Right renal pelvis (tissue), 4 donors: Measurements from ENCODE around the gene DHRS9. TPM values are rescaled to one million over a fixed set of nuclear protein-coding genes. Genes with fewer than 3 reads are reported as not detected.

Experiments used
- DNase-seq, 4 donors: peaks; one replicate each; pipeline ENCODE4 v3.0.0-alpha.2; 2013; ENCODE audit warnings: low read depth in 4 of 4, low spot score in 3 of 4, missing footprints in 1 of 4
- polyA plus RNA-seq, 4 donors: library from polyadenylated mRNA; unstranded; fragments of 120-200 nt; gene quantifications; one replicate each; pipeline ENCODE4 v1.2.1, GENCODE V29; 2013; ENCODE audit not compliant: insufficient read length in 4 of 4

The DHRS9 gene
- polyA plus RNA-seq, 4 donors: 0.08 to 1.6 (median 0.69) TPM

DNA sequence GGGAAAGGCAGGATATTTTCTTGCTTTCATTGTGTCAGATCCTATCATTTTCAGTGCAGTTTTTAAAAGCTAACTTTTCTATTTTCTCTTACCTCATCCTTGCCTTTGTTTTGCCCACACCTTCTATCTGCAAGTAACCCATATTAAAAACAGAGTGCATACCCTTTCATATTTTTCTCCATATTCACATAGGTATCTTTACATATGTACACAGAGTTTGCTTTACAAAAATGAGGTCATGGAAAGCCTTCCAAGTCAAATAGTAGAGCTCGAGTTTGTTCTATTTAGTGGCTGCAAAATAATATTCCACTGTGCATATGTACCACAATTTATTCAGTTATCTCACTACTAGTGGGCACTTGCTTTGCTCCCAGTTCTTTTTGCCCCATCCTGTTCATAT lies 3.9 kb upstream of the DHRS9 start:
- no peak for DNase-seq

DNA sequence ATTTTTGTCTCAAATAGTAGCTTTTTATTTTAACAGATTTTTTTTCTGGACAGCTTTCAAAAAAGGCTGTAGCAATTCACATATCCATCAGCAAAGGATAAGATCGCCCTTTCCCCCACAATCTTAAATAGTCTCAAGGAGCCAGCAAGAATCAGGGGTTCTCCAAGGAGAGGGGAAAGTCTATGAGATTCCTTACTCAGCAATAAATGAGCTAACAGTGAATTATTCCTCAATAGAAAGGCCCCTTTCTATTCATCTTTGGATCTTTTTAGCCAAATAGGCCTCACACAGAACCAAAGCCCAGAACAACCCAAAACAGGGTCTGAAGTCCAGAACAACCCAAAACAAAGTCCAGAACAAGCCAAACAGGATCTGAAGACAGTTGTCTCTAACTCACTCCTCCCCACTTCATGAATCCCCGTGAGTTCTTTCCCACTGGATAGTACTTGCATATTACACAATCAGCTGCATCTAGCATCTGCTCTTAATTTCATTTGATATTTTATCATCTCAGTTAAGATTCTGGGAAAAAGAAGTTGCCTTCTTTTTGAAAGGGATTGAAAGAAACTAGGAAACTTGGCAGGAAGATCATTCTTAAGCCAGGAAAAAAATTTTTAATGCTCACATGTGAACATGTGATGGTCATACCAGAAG lies 3.4 kb upstream of the DHRS9 start:
- no peak for DNase-seq

DNA sequence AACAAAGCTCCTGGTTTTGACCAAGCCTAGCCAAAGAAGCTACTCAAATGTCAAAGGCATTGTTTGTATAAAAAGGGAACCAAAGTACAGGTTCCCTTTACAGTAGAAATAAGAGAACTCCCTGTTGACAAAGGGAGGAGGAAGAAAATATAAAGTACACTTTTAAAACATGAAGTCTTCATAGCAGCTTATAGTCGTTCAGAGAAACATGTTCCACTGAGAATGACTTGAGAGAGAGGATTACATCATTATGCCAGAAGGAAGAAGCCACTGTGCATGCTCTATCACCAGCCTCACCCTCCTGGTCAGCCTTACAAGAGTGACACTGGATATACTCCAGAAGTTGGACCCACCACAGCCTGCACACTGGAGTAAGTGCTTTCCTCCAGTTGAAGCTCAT lies 2.5 kb upstream of the DHRS9 start:
- no peak for DNase-seq

DNA sequence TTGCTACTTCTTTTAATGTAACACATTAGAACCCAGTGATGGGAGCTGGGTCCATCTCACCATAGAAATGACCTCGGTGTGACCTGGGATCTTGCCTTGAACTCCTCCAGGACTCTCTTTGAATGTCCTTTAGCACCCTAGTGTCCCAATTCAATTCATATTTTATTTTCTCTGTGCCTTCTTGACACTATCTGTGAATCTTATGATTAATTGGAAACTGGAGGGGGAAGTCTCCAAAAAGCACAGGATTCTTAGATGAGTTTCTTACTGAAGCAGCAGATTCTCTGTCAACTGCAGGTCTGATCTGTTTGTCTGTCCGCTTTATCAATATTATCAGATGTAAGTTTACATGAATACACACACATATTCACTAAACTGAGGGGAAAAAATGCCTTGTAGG lies 470 bp downstream of the DHRS9 start:
- no peak for DNase-seq

DNA sequence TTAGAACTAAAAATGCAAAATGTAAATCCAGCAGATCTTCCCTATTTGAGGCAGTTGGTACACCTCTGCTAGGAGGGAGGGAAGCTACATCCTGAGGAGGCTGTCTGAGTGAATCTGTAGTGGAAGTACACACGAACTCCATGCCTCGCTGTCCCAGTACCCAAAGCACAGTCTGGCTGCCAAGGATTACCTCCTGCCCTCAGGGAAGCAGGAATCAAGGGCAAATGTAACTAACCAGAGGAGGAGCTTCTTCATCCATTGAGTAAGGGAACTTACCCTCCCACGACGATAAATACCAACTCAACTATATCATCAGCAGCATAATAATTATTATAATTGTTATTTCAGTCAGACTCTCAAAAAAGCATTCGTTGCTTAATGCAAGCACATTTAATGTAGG lies 2.1 kb downstream of the DHRS9 start:
- no peak for DNase-seq

DNA sequence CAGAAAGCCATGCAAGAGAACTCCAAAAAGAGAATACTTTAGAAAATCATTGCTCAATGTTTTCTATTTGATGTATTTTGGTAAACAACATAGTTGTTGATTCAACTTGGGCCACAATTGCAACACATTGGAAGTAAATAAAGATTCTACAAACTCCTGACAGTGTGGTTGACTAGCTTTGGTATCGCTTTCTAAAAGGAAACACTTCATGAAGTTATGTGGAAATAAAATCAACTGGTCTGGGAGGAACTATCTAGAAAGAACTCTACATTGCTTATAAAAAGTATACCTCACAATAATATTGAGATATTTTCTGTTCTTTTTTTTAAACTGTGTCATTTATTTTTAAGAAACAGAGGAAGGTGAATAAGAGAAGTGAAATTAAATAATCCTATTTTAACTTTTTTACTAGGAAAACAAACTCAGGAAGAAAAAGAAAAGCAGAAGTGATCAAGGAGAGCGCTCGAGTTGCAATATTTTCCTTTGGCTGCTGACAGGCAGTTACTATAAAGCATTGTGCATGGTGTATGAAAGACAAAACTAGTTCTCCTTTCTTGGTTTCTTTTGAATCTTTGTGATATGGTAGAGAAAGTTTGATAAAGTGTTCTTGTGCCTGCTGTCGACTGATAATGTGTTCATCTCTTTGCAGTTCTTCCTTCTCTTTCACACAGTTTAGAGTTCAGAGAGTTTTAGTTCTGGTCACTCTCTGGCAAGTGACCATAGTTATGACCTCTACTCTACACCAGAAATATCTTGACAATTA lies 3.0 kb downstream of the DHRS9 start:
- no peak for DNase-seq

DNA sequence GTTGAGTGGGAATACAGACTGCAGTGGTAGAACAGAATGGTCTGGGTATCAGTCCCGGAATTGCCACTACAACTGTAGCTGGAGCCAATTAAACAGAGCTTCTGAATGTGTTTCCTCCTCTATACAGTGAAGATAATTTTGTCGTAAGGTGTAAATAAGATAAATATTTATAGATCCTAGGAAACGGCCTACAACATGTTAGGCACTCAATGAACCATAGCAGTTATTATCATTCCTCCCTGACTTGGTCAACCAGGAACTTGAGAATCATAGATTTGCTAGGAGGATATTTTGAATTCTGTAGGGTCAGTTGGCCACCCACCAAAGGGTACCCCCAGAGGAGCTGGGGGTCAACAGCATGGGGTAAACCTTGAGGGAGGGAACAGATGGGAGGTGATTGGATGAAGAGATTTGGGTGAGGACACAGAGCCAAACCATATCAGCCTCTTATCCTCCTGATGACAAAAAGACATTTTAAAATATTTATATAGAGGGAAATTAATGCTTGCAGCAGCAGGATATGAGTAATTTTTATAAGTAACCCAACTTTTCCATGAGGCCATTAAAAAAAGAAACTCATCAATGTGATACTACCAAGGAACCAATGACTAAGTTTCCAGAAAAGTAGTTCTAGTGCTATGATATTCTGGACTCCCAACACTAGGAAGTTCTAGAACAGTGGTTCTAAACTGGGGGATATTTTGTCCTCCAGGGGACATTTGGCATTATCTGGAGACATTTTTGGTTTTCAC lies 4.0 kb downstream of the DHRS9 start:
- no peak for DNase-seq

DNA sequence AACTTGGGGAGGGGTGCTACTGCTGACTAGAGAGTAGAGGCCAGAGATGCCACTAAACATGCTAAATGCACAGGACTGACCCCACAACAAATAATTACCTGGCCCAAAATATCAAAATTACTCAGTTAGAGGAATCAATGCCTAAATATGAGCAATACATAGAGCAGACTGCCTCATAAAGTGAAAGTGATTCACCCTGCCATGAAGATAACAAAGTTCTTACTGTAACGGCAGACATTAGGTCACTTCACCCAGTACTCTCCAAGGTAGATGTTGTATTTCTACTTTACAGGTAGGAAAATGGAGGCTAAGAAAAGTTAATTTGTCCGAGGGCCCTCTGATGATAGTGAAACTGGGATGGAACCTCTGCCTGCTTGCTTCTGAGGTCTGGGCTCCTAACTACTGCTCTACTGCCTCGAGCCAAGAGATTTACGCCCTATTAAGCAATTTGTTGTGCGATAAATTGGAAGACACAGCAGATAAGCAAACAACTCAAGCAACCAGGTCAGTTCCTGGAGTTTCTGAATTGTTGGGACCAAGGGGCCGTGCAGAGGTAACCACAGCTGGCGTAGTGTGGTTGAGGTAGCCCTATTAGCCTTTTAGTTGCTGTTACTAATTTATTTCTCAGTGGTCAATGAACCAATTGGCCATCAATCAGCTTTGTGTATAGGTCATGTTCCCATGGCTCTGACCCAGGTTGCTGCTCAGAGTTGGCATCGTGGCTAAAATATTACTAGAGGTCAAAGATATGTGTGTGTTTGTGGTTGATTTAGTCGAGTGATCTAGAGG lies 4.8 kb downstream of the DHRS9 start:
- DNase-seq: peak in 1 of 4 donors; percentile 5

DNA sequence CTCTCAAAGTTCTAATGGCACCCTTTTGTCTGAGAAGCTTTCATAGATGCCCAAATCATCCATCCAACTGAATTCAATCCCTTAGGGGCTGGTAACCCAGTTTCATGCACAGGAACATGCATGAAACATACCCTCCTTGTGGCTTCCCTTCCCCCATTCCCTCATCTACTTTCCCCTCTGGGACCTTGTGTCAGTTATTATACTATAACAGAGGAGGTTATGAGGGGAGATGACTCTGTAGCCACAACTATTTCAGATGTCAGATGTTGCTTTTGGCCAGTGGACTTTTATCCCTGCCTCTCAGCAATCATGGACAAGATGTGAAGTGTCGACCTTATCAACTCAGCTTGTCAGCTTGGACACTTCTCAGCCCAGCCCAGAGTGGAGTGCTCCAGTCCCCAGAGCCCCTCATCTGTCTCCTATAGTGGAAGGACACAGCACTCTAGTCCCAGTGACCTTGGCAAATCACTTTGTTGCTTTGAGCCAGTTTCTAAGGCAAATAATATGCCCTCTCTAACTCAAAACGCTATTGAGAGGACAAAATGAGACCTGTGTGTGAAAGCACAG lies 8.4 kb downstream of the DHRS9 start:
- no peak for DNase-seq

DNA sequence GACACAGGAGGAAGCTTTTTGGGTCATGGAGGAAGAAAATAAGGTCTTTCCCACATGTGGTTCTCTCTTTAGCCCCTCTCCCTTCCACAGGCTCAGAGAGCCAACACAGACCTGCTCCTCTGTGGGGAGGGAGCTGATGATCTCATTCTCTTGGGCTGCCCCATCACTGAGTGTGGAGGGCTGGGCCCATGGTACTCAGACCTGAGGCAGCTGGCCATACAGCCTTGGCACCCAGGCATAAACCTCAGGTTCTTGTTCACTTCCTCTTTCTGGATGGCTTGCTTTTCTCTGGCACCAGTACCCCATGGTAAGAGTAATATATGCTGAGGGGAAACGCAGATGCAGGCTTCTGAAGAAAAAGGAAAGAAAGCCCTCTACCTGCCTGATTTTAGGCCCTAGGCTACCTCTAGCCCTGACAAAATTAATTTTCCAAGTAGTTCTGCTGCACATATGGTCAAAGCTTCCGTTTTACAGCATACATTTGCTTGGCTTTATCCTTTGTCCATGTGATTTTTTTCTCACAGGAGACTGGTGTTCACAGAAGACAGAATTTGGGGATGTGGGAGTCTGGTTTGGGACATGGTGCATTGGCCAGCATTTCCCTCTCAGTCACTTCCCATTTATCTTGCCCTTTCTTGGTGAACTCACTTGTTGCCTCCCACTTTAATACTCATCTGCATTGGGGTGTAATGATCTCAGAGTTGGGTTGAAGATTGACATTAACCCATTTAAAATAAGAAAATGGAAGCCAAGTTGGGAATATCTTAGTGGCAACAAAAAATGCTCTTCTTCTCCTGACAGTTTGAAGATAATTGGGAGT lies 11.1 kb downstream of the DHRS9 start:
- DNase-seq: no peak

DNA sequence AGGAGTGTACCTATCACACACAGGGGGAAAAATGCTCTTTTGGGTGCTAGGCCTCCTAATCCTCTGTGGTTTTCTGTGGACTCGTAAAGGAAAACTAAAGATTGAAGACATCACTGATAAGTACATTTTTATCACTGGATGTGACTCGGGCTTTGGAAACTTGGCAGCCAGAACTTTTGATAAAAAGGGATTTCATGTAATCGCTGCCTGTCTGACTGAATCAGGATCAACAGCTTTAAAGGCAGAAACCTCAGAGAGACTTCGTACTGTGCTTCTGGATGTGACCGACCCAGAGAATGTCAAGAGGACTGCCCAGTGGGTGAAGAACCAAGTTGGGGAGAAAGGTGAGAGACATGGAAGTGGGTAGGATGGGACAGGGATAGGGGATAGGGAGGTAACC lies 12.2 kb downstream of the DHRS9 start:
- no peak for DNase-seq

DNA sequence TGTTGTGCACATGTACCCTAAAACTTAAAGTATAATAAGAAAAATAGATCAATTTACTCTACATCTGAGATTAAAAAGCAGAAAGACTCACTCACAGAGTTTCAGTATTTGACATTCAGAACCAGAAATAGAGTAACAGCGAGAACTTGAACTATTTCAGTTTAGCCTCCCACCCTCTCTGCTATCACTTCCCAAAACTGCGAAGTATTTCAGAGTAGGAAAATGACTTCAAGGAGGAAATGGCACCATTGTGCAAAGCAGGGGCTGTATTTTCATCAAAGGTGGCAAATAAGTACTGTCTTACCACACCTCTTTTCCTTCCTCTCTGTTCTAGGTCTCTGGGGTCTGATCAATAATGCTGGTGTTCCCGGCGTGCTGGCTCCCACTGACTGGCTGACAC lies 13.6 kb downstream of the DHRS9 start:
- no peak for DNase-seq

DNA sequence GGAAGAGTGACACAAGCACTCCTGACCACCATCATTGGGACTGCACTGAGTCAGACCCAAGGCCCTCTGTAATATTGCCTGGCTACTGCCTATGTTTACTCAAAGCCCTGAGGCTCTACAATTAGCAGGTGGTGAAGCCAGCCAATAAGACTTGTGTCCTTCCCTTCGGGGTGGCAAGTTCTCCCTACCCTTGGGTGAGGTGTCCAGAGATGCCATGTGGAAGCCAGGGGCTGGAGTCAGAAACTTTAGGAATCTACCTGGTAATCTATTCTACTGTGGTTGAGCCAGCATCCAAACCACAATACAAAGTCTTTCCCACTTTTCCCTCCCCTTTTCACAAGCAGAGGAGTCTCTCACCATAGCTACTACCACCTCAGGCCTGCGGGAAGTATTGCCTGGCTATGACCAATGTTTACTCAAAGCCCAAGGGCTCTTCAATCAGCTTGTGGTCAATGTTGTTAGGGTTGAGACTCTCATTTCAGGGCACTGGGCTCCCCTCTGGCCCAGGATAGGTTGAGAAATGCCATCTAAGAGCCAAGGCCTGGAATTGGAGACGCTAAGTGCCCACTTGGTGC lies 17.6 kb downstream of the DHRS9 start:
- no peak for DNase-seq

DNA sequence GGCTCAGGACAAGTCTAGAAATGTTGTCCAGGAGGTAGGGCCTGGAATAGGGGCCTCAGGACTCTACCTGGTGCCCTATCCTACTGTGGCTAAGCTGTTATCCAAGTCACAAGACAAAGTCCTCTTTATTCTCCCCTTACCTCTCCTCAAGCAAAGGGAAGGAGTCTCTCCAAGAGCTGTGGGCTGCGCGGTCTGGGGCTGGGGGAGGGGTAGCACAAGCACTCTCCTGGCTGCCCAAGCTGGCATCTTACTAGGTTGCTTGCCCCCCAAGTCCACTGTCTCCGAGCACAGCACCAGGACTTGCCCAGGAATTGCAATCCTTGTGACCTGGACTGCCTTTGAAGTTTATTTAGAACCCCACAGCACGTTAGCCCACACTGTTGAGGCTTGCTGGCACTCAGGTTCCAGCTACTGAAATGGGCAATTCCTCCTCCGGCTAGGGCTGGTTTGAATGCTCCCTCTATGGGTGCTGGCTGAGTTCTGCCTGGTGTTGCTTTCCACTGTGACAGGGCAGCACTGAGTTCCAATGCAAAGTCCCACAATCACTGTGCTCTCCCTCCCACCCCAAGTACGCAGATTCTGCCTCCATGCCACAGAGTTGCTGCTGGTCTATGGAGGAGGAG lies 18.5 kb downstream of the DHRS9 start:
- no peak for DNase-seq

DNA sequence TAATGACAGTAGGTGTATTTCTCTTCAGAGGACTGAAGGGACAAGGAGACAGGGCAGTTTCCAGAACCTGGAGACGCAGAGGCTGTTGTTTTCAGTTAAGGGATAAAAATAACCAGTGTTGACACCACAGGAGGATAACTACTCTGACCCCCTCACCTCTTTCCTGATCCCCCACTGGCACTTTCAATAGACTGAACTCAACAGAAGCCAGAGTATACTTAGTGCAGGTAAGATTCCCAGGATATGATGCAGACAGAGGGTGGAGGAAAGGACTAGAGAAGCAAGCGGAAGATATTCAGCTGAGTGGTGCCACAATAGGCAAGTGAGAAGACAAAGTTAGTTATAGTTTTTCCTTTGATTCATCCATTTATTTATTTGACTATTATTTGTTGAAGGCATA lies 19.8 kb downstream of the DHRS9 start:
- no peak for DNase-seq

DNA sequence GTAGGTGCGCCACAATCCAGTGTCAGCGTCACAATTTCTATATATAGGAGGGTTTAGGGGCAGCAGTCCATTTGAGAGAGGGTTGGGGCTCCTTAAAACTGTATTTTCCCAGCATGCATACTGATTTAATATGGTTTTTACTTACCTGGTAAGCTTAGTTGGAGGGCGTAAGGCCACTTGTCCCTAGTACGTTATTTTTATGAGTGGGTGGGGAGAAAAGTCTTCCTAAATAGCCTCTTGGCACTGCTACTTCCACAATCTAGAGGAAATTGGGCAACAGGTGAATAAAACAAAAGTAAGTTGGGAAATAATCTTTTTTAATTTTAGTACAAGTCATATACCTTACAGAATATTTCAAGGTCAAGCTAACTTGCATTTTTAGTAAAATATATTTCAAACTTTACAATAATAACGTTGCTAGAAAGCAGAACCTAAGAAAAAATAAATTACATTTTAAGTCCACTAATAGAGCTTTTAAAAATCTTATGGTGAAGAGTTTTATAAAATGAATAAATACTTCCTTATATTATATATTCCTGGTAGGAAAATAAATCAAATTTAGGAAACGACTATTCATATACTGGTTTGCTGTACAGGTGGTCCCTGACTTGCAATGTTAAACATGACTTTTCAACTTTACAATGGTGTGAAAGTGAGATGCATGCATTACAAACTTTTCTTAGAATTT lies 20.9 kb downstream of the DHRS9 start:
- no peak for DNase-seq

DNA sequence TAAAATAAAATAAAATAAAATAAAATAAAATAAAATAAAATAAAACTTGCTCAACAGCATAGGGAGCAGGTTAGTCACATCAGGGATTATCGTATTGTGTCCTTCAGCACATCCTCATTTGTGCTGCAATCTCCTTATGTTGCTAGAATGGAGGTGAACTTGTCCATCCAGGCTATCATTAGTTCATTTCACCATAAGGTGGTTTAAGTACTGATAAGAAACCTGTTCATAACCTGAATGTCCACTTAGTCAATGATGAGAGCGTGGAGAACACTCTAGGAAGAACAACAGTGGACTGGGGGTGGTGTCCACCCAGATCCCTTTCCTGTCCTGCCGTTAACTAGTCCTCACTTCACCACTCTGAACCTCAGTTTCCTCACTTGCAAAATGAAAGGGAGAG lies 21.9 kb downstream of the DHRS9 start:
- no peak for DNase-seq

DNA sequence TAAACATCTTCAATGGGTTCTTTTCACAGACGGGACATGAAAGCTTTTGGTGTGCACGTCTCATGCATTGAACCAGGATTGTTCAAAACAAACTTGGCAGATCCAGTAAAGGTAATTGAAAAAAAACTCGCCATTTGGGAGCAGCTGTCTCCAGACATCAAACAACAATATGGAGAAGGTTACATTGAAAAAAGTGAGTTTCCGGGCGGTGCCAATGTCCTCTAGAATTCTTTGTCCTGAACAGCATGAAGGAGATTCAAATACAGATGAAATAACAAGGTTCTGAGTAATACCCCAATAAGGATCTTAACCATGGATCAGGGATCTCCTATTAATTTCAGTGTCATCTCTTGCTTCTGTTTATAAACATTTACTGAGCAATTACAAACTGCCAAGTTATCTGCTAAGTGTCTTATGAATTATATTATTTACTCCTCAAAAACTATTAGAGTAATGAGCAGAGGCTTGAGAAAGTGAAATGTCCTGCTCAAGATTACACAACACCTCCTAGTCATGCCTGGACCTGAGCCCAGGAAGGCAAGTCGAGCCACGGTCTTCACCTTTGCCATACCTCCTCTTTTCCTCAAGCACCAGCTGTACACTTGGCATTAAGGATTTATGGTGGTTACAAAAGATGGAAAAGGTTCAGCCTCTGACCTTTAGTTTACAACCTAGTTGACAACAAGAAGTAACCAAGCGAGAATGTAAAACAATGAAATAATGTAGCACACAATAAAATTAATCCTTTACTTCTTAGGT lies 22.6 kb downstream of the DHRS9 start:
- DNase-seq: no peak
